Esophagus squamous epithelium (tissue), 4 donors: ENCODE results near the gene LZTR1.

Experiments used
- CTCF ChIP-seq, 6 experiments: fragments of 450-650 bp in 4 of 6; fragments of 200-600 bp in 2 of 6; sonication (generic) in 2 of 6; IDR thresholded peaks; one replicate each; pipeline ENCODE4 v1.5.1; 2016 to 2019; ENCODE audit warnings: antibody characterized with exemption in 6 of 6, mild to moderate bottlenecking in 4 of 6, moderate library complexity in 4 of 6
- POLR2A ChIP-seq, 4 donors: fragments of 450-650 bp; IDR thresholded peaks; one replicate each; pipeline ENCODE4 v1.6.1; 2017; ENCODE audit warnings: antibody characterized with exemption in 4 of 4, mild to moderate bottlenecking in 4 of 4, moderate library complexity in 3 of 4

- TF ChIP-seq POLR2A (IDR thresholded peaks at IDR 0.05) (no peak), CTCF (IDR thresholded peaks at IDR 0.05) (no peak)
Measured at GRCh38 chr22:21032868-21033688, 51.0 kb downstream of the LZTR1 start.
